Measurements from ENCODE around the gene TMED1. TPM values are rescaled to one million over a fixed set of nuclear protein-coding genes. Genes with fewer than 3 reads are reported as not detected.

Gene TMED1
- total and polyA plus RNA-seq, 2 of the 4 experiments (the other 2 are of a cell fraction) = 37.6 to 41.4 TPM

- no peaks in the 10 kb centered on the region for H3K36me3 ChIP-seq (ENCODE audit: control insufficient read depth, insufficient read depth, low read length)
- H2AFZ ChIP-seq (replicated peaks; ENCODE audit: low read length, poor library complexity) = no peak overlapping the region
- no peak overlapping the region for H3K14ac ChIP-seq (replicated peaks; ENCODE audit: low read depth, low read length)
- POLR2A ChIA-PET (ENCODE audit: unreplicated experiment) = no interaction called here
- H3K4ac ChIP-seq (ENCODE audit: low read depth, low read length) = no peak overlapping the region
- dilution Hi-C loops (cut with HindIII; ENCODE audit: low sequenced_read_pairs, unreplicated experiment) = no loop called here
- no TSS peak for BruUV-seq (replicated peaks)
- H3K4me1 ChIP-seq (ENCODE audit: control insufficient read depth, insufficient read depth, low read length) = peaks cover 3% of the 10 kb centered on the region; the same call in 1 of the 2 replicates
- DNase-seq (no peak), ATAC-seq (ENCODE audit: low read depth) (no peak)
- CTCF ChIA-PET = interaction anchor here (2.1 kb wide), 1 partner anchor 14 kb away, joined by 7 read pairs; no protein-coding TSS in a partner anchor
- H2BK20ac ChIP-seq (ENCODE audit: low read depth, low read length) = no peak overlapping the region
- intact Hi-C loops (cut with micrococcal nuclease) = no loop called here
- H3K9ac ChIP-seq (ENCODE audit: low read depth, low read length) = no peak overlapping the region
- no peaks in the 10 kb centered on the region for H3K79me1 ChIP-seq (ENCODE audit: low read depth in 1 of 2, low read length in 2 of 2)
- no peak overlapping the region for H4K91ac ChIP-seq (ENCODE audit: insufficient read depth, low read depth, low read length)
- H4K20me1 ChIP-seq (ENCODE audit: insufficient read depth, low read length) = no peaks in the 10 kb centered on the region
- H3K4me3 ChIP-seq (ENCODE audit: insufficient read depth, low read depth, low read length) = no peak overlapping the region
- peaks cover 5% of the 10 kb centered on the region; the same call in 1 of the 2 replicates for H3K27me3 ChIP-seq (ENCODE audit: control insufficient read depth, insufficient read depth, low read length)
- no peak overlapping the region for H4K5ac ChIP-seq (ENCODE audit: low read depth, low read length)
- no peak overlapping the region for H3K56ac ChIP-seq (ENCODE audit: extremely low read depth, insufficient read depth, low read length)
- no peak overlapping the region for H3K18ac ChIP-seq (ENCODE audit: low read depth, low read length)
- no peak for TF ChIP-seq USF2 (IDR thresholded peaks at IDR 0.05; ENCODE audit: low read depth, low read length)
- no peak for TF ChIP-seq FOS (IDR thresholded peaks at IDR 0.05; ENCODE audit: low read depth, low read length)
- TF ChIP-seq RCOR1 (IDR thresholded peaks at IDR 0.05; ENCODE audit: insufficient replicate concordance, low read length) = no peak
- no peak for TF ChIP-seq CTCF (conservative IDR thresholded peaks at IDR 0.05; ENCODE audit: low read depth, low read length)
- TF ChIP-seq NFE2L2 (IDR thresholded peaks at IDR 0.05; ENCODE audit: low read depth, low read length) = no peak
- TF ChIP-seq RFX5 (IDR thresholded peaks at IDR 0.05; ENCODE audit: low read depth, low read length) = no peak
- no peak for TF ChIP-seq SMC3 (IDR thresholded peaks at IDR 0.05; ENCODE audit: low read depth, low read length)
- TF ChIP-seq CHD1 (IDR thresholded peaks at IDR 0.05; ENCODE audit: low read depth, low read length) = no peak
- TF ChIP-seq POLR2A (IDR thresholded peaks at IDR 0.05; ENCODE audit: low read depth, low read length) = no peak
- TF ChIP-seq MAFK (IDR thresholded peaks at IDR 0.05; ENCODE audit: low read depth, low read length) = no peak
- no peak for TF ChIP-seq MXI1 (IDR thresholded peaks at IDR 0.05; ENCODE audit: borderline replicate concordance, low read depth, low read length)
- TF ChIP-seq MAZ (IDR thresholded peaks at IDR 0.05; ENCODE audit: borderline replicate concordance, low read depth, low read length) = no peak
- peaks cover 3% of the 10 kb centered on the region for H3K9me3 ChIP-seq (ENCODE audit: control insufficient read depth, insufficient read depth, low read length)
- no peak overlapping the region for H4K8ac ChIP-seq (ENCODE audit: low read depth in 2 of 2, low read length in 2 of 2)
- H3K23ac ChIP-seq (ENCODE audit: low read depth, low read length) = no peak overlapping the region
- in situ Hi-C loops (cut with MboI; ENCODE audit: low sequenced_read_pairs) = no loop called here
- H3K27ac ChIP-seq (ENCODE audit: insufficient read depth, low read length) = no peak overlapping the region
- H2AK5ac ChIP-seq (ENCODE audit: low read depth, low read length) = no peak overlapping the region
- no peak overlapping the region for H2BK15ac ChIP-seq (ENCODE audit: low read depth, low read length)
- no peak overlapping the region for H2BK5ac ChIP-seq (ENCODE audit: low read depth, low read length, poor library complexity, severe bottlenecking)
- WGBS, 2 experiments (ENCODE audit: extremely low coverage in 2 of 2, insufficient read length in 1 of 2) = 100% methylated on average over 1 of the region's 5 CpGs; no CpG with 5 or more reads in 1 of the 2 experiments
- no peak overlapping the region for H3K4me2 ChIP-seq (ENCODE audit: low read depth, low read length)
- no peak overlapping the region for H2BK120ac ChIP-seq (ENCODE audit: low read depth, low read length)
- H2AK9ac ChIP-seq (replicated peaks; ENCODE audit: low read depth, low read length, poor library complexity) = no peak overlapping the region
- no peaks in the 10 kb centered on the region for H3K9me1 ChIP-seq (ENCODE audit: insufficient read depth, low read length)
Measured at GRCh38 chr19:10850631-10851030, 14.6 kb upstream of the TMED1 start.
